SK-N-SH (cell line): ENCODE measurements around the gene SH3BGR.

Experiments used
- EP300 ChIP-seq, 2 experiments: IDR thresholded peaks; 2 replicates each; pipeline versions ENCODE4 v1.4.0 to v1.6.1; 2012; ENCODE audit warnings: borderline replicate concordance in 1 of 2, low read depth in 1 of 2, low read length in 1 of 2
- NRF1 ChIP-seq: IDR thresholded peaks from 2 replicates; pipeline ENCODE4 v1.6.1; 2012; ENCODE audit warnings: low read depth, mild to moderate bottlenecking, low read length
- TAF1 ChIP-seq: IDR thresholded peaks from 2 replicates; pipeline ENCODE4 v1.6.1; 2012; ENCODE audit warnings: low read depth, mild to moderate bottlenecking, low read length, moderate library complexity, borderline replicate concordance
- TEAD4 ChIP-seq: IDR thresholded peaks from 2 replicates; pipeline ENCODE4 v1.4.0; 2012; ENCODE audit warnings: mild to moderate bottlenecking, borderline replicate concordance; ENCODE audit not compliant: insufficient read depth

GRCh38 chr21:39483917-39484316 is 32.1 kb downstream of the SH3BGR start:
- TF ChIP-seq TEAD4 (no peak), EP300 (IDR thresholded peaks at IDR 0.05; ENCODE audit: borderline replicate concordance in 1 of 2, low read depth in 1 of 2, low read length in 1 of 2) (no peak), TAF1 (no peak), NRF1 (no peak)
